Thyroid gland (tissue), 4 donors: ENCODE data around the gene LHFPL6.

ENCODE experiments used
- CTCF ChIP-seq, 6 experiments: fragments of 200-600 bp in 3 of 6; fragments of 450-650 bp in 3 of 6; sonication (generic) in 3 of 6; IDR thresholded peaks; one replicate each; pipeline ENCODE4 v1.5.1; 2016 to 2019; ENCODE audit warnings: antibody characterized with exemption in 6 of 6, mild to moderate bottlenecking in 2 of 6, inconsistent platforms in 1 of 6, moderate library complexity in 1 of 6
- POLR2A ChIP-seq, 2 donors: fragments of 450-650 bp; IDR thresholded peaks; one replicate each; pipeline ENCODE4 v1.6.1; 2017; ENCODE audit warnings: antibody characterized with exemption in 2 of 2, mild to moderate bottlenecking in 2 of 2, moderate library complexity in 1 of 2

- TF ChIP-seq CTCF (IDR thresholded peaks at IDR 0.05) (no peak), POLR2A (IDR thresholded peaks at IDR 0.05) (no peak)
Measured at GRCh38 chr13:39571502-39572092, 31.4 kb downstream of the LHFPL6 start.
